ENCODE results near the gene NYAP2. TPM values are rescaled to one million over a fixed set of nuclear protein-coding genes. Genes with fewer than 3 reads are reported as not detected.

Gene NYAP2
- total RNA-seq, 2 donors from 2014 or later: 0.52 TPM; not detected in 1

GRCh38 chr2:225413786-225414185 is 14.3 kb downstream of the NYAP2 start:
- intact Hi-C loops (cut with DNase I): no loop called here
- Histone ChIP-seq H3K4me1 (no peaks in the 10 kb centered on the region), H3K4me3 (no peak overlapping the region), H3K27ac (no peak overlapping the region), H3K27me3 (no peaks in the 10 kb centered on the region), H3K36me3 (replicated peaks in 1 of 2; ENCODE audit: insufficient read depth in 1 of 2, low read depth in 2 of 2) (no peaks in the 10 kb centered on the region), H3K9me3 (no peaks in the 10 kb centered on the region)
- WGBS, 2 donors: 25 to 31% methylated on average over 2 of the region's 2 CpGs
- ATAC-seq (no peak), DNase-seq (no peak)
- TF ChIP-seq CTCF (IDR thresholded peaks at IDR 0.05) (no peak), POLR2A (IDR thresholded peaks at IDR 0.05) (no peak)

- Histone ChIP-seq H3K36me3 (replicated peaks in 1 of 2; ENCODE audit: insufficient read depth in 1 of 2, low read depth in 2 of 2) (no peaks in the 10 kb centered on the region), H3K27me3 (no peaks in the 10 kb centered on the region), H3K4me3 (no peak overlapping the region), H3K9me3 (no peaks in the 10 kb centered on the region), H3K27ac (no peak overlapping the region), H3K4me1 (no peaks in the 10 kb centered on the region)
- TF ChIP-seq POLR2A (IDR thresholded peaks at IDR 0.05) (no peak), CTCF (IDR thresholded peaks at IDR 0.05) (no peak)
- DNase-seq: no peak
- WGBS, 2 donors: 71 to 73% methylated on average over 1 of the region's 1 CpG
- ATAC-seq: no peak
- intact Hi-C loops (cut with DNase I): no loop called here
Observed at GRCh38 chr2:225414902-225415301, 15.4 kb downstream of the NYAP2 start.

- no peaks in the 10 kb centered on the region for H3K36me3 ChIP-seq (replicated peaks in 1 of 2; ENCODE audit: insufficient read depth in 1 of 2, low read depth in 2 of 2)
- no peak for ATAC-seq
- WGBS, 2 donors: 74 to 96% methylated on average over 2 of the region's 2 CpGs
Observed at GRCh38 chr2:225415341-225415740, 15.8 kb downstream of the NYAP2 start.

GRCh38 chr2:225415792-225416191 is 16.3 kb downstream of the NYAP2 start:
- ATAC-seq (no peak), DNase-seq (no peak)
- no peaks in the 10 kb centered on the region for H3K9me3 ChIP-seq
- WGBS, 2 donors: 26 to 30% methylated on average over 2 of the region's 2 CpGs
- no peak overlapping the region for H3K27ac ChIP-seq
- no peaks in the 10 kb centered on the region for H3K4me1 ChIP-seq
- no peak overlapping the region for H3K4me3 ChIP-seq
- no peaks in the 10 kb centered on the region for H3K36me3 ChIP-seq (replicated peaks in 1 of 2; ENCODE audit: insufficient read depth in 1 of 2, low read depth in 2 of 2)
- no peaks in the 10 kb centered on the region for H3K27me3 ChIP-seq
- TF ChIP-seq POLR2A (IDR thresholded peaks at IDR 0.05) (no peak), CTCF (IDR thresholded peaks at IDR 0.05) (no peak)
- intact Hi-C loops (cut with DNase I): no loop called here

More at GRCh38 chr2:225415341-225415740, 15.8 kb downstream of the NYAP2 start:
- intact Hi-C loops (cut with DNase I): no loop called here
- no peaks in the 10 kb centered on the region for H3K9me3 ChIP-seq
- no peaks in the 10 kb centered on the region for H3K27me3 ChIP-seq
- no peak overlapping the region for H3K4me3 ChIP-seq
- DNase-seq: no peak
- H3K4me1 ChIP-seq: no peaks in the 10 kb centered on the region
- TF ChIP-seq POLR2A (IDR thresholded peaks at IDR 0.05) (no peak), CTCF (IDR thresholded peaks at IDR 0.05) (no peak)
- no peak overlapping the region for H3K27ac ChIP-seq

GRCh38 chr2:225416616-225417367 is 17.3 kb downstream of the NYAP2 start:
- no peak for DNase-seq
- no peak for ATAC-seq
- Histone ChIP-seq H3K9me3 (no peaks in the 10 kb centered on the region), H3K4me3 (no peak overlapping the region), H3K36me3 (replicated peaks in 1 of 2; ENCODE audit: insufficient read depth in 1 of 2, low read depth in 2 of 2) (no peaks in the 10 kb centered on the region), H3K4me1 (no peaks in the 10 kb centered on the region), H3K27ac (no peak overlapping the region), H3K27me3 (no peaks in the 10 kb centered on the region)
- intact Hi-C loops (cut with DNase I): no loop called here
- 83 to 91% methylated on average over 3 of the region's 3 CpGs for WGBS, 2 donors
- TF ChIP-seq POLR2A (IDR thresholded peaks at IDR 0.05): no peak
- no peak for TF ChIP-seq CTCF (IDR thresholded peaks at IDR 0.05)
